HEK293 (cell line): Measurements from ENCODE around the gene OR6X1.

Source experiments
- CTCF ChIA-PET: fragments of 350-600 bp; formaldehyde crosslinking; extraction: SDS; loops from one replicate; lab custom pipeline; 2021; ENCODE audit warnings: antibody characterized with exemption; lab: Yijun Ruan, JAX
- POLR2A ChIA-PET: fragments of 300-600 bp; formaldehyde crosslinking; extraction: SDS; loops from one replicate; lab custom pipeline; 2020; ENCODE audit warnings: antibody characterized with exemption, inconsistent platforms; lab: Yijun Ruan, JAX
- H3K27ac ChIP-seq: fragments of 200-500 bp; sonication (Bioruptor generic); 2 replicates; pipeline ENCODE4 v1.5.1; 2014; ENCODE audit warnings: low read depth, low read length, control low read depth, inconsistent platforms; ENCODE audit errors: extremely low read depth
- H3K36me3 ChIP-seq, 2 experiments: fragments of 200-500 bp in 1 of 2; sonication (Bioruptor generic) in 1 of 2; 1 replicate in 1 of 2; 2 replicates in 1 of 2; pipeline ENCODE4 v1.5.1; 2014 to 2017; ENCODE audit warnings: inconsistent platforms in 2 of 2, low read length in 2 of 2; ENCODE audit not compliant: control insufficient read depth in 2 of 2, insufficient read depth in 1 of 2
- H3K4me1 ChIP-seq: fragments of 200-500 bp; sonication (Bioruptor generic); 2 replicates; pipeline ENCODE4 v1.5.1; 2014; ENCODE audit warnings: mild to moderate bottlenecking, low read length, inconsistent platforms; ENCODE audit not compliant: control insufficient read depth, insufficient read depth
- H3K4me3 ChIP-seq: 2 replicates; pipeline ENCODE4 v1.5.1; 2011; ENCODE audit warnings: low read depth, mild to moderate bottlenecking, control low read depth, low read length, moderate library complexity
- H3K9me3 ChIP-seq: fragments of 200-500 bp; sonication (Bioruptor generic); 2 replicates; pipeline ENCODE4 v1.5.1; 2014; ENCODE audit warnings: low read depth, low read length, inconsistent platforms; ENCODE audit not compliant: control insufficient read depth, insufficient read depth
- HOXA7 ChIP-seq: sonication (generic); formaldehyde crosslinking; IDR thresholded peaks from 2 replicates; pipeline ENCODE4 v1.8.1; 2022; ENCODE audit warnings: missing genetic modification reagents, borderline replicate concordance
- PATZ1 ChIP-seq: fragments of 450-650 bp; formaldehyde crosslinking; IDR thresholded peaks from 2 replicates; pipeline ENCODE4 v1.5.1; 2016; ENCODE audit warnings: missing biosample characterization, missing genetic modification characterization
- PRDM1 ChIP-seq: fragments of 450-650 bp; formaldehyde crosslinking; IDR thresholded peaks from 2 replicates; pipeline ENCODE4; 2016; ENCODE audit warnings: missing biosample characterization, missing genetic modification characterization
- REPIN1 ChIP-seq: fragments of 450-650 bp; formaldehyde crosslinking; IDR thresholded peaks from 2 replicates; pipeline ENCODE4 v1.5.1; 2017; ENCODE audit warnings: missing biosample characterization, missing genetic modification characterization, low read depth
- SALL2 ChIP-seq: fragments of 450-650 bp; formaldehyde crosslinking; IDR thresholded peaks from 2 replicates; pipeline ENCODE4 v1.5.0; 2017; ENCODE audit warnings: missing biosample characterization, mild to moderate bottlenecking, missing genetic modification characterization, borderline replicate concordance
- WT1 ChIP-seq: fragments of 450-650 bp; formaldehyde crosslinking; IDR thresholded peaks from 2 replicates; pipeline ENCODE4 v1.5.1; 2016; ENCODE audit warnings: missing biosample characterization, missing genetic modification characterization
- ZFP3 ChIP-seq: fragments of 450-650 bp; formaldehyde crosslinking; IDR thresholded peaks from 2 replicates; pipeline ENCODE4 v1.5.1; 2016; ENCODE audit warnings: low read depth, missing biosample characterization, missing genetic modification characterization
- ZNF121 ChIP-seq: fragments of 450-650 bp; formaldehyde crosslinking; IDR thresholded peaks from 2 replicates; pipeline ENCODE4 v1.5.1; 2016; ENCODE audit warnings: missing biosample characterization, missing genetic modification characterization
- ZNF26 ChIP-seq: fragments of 450-650 bp; formaldehyde crosslinking; IDR thresholded peaks from 2 replicates; pipeline ENCODE4 v1.5.1; 2016; ENCODE audit warnings: missing biosample characterization, missing genetic modification characterization
- ZNF292 ChIP-seq: fragments of 450-650 bp; formaldehyde crosslinking; IDR thresholded peaks from 2 replicates; pipeline ENCODE4 v1.5.1; 2016; ENCODE audit warnings: low read depth, missing biosample characterization, missing genetic modification characterization, borderline replicate concordance
- ZNF302 ChIP-seq: fragments of 450-650 bp; formaldehyde crosslinking; IDR thresholded peaks from 2 replicates; pipeline ENCODE4 v1.5.1; 2016; ENCODE audit warnings: missing biosample characterization, missing genetic modification characterization, low read depth
- ZNF391 ChIP-seq: fragments of 450-650 bp; formaldehyde crosslinking; IDR thresholded peaks from 2 replicates; pipeline ENCODE4 v1.5.1; 2016; ENCODE audit warnings: low read depth, missing biosample characterization, missing genetic modification characterization, borderline replicate concordance
- ZNF521 ChIP-seq: fragments of 450-650 bp; formaldehyde crosslinking; IDR thresholded peaks from 2 replicates; pipeline ENCODE4 v1.5.1; 2017; ENCODE audit warnings: missing biosample characterization, mild to moderate bottlenecking, missing genetic modification characterization
- ZNF529 ChIP-seq: fragments of 450-650 bp; formaldehyde crosslinking; IDR thresholded peaks from 2 replicates; pipeline ENCODE4 v1.5.1; 2017; ENCODE audit warnings: missing genetic modification characterization, missing biosample characterization; ENCODE audit not compliant: insufficient replicate concordance
- ZNF571 ChIP-seq: fragments of 450-650 bp; formaldehyde crosslinking; IDR thresholded peaks from 2 replicates; pipeline ENCODE4 v1.5.0; 2017; ENCODE audit warnings: missing biosample characterization, missing genetic modification characterization
- ZNF621 ChIP-seq: fragments of 450-650 bp; formaldehyde crosslinking; IDR thresholded peaks from 2 replicates; pipeline ENCODE4 v1.5.1; 2017; ENCODE audit warnings: missing biosample characterization, missing genetic modification characterization
- ZNF677 ChIP-seq: fragments of 450-650 bp; IDR thresholded peaks from 2 replicates; pipeline ENCODE4 v1.5.0; 2018; ENCODE audit warnings: missing biosample characterization, mild to moderate bottlenecking, missing genetic modification characterization, moderate library complexity
- ZNF768 ChIP-seq: fragments of 450-650 bp; formaldehyde crosslinking; IDR thresholded peaks from 2 replicates; pipeline ENCODE4 v1.5.1; 2018; ENCODE audit warnings: missing biosample characterization, mild to moderate bottlenecking, missing genetic modification characterization
- TF ChIP-seq, protein P1 (sequence below): fragments of 450-650 bp; formaldehyde crosslinking; IDR thresholded peaks from 2 replicates; pipeline ENCODE4 v1.5.1; 2017; ENCODE audit warnings: missing biosample characterization, missing genetic modification characterization
- TF ChIP-seq, protein P2 (sequence below): fragments of 450-650 bp; formaldehyde crosslinking; IDR thresholded peaks from 2 replicates; pipeline ENCODE4 v1.5.1; 2016; ENCODE audit warnings: missing biosample characterization, missing genetic modification characterization
- TF ChIP-seq, protein P3 (sequence below): fragments of 450-650 bp; formaldehyde crosslinking; IDR thresholded peaks from 2 replicates; pipeline ENCODE4; 2016; ENCODE audit warnings: missing biosample characterization, missing genetic modification characterization
- TF ChIP-seq, protein P4 (sequence below): fragments of 450-650 bp; formaldehyde crosslinking; IDR thresholded peaks from 2 replicates; pipeline ENCODE4 v1.5.1; 2016; ENCODE audit warnings: missing biosample characterization, missing genetic modification characterization
- TF ChIP-seq, protein P5 (sequence below): fragments of 450-650 bp; IDR thresholded peaks from 2 replicates; pipeline ENCODE4 v1.5.1; 2018; ENCODE audit warnings: missing biosample characterization, missing genetic modification characterization

OR6X1 gene

GRCh38 chr11:123757976-123758375 is 3.7 kb upstream of the OR6X1 start:
- TF ChIP-seq ZNF121 (no peak), SALL2 (tag by site-specific recombination) (no peak), ZNF521 (tag by site-specific recombination) (no peak), ZNF621 (tag by site-specific recombination) (no peak), REPIN1 (tag by site-specific recombination) (no peak), ZNF571 (tag by site-specific recombination) (no peak), ZNF529 (tag by site-specific recombination) (no peak), PATZ1 (tag by site-specific recombination) (no peak), ZNF302 (tag by site-specific recombination) (no peak), PRDM1 (tag by site-specific recombination) (no peak), ZNF292 (tag by site-specific recombination) (no peak), ZNF391 (tag by site-specific recombination) (no peak), ZFP3 (tag by site-specific recombination) (no peak), HOXA7 (CRISPR knock-in tag) (no peak), ZNF677 (tag by site-specific recombination) (no peak), ZNF768 (tag by site-specific recombination) (no peak)
- TF ChIP-seq, protein P1, sequence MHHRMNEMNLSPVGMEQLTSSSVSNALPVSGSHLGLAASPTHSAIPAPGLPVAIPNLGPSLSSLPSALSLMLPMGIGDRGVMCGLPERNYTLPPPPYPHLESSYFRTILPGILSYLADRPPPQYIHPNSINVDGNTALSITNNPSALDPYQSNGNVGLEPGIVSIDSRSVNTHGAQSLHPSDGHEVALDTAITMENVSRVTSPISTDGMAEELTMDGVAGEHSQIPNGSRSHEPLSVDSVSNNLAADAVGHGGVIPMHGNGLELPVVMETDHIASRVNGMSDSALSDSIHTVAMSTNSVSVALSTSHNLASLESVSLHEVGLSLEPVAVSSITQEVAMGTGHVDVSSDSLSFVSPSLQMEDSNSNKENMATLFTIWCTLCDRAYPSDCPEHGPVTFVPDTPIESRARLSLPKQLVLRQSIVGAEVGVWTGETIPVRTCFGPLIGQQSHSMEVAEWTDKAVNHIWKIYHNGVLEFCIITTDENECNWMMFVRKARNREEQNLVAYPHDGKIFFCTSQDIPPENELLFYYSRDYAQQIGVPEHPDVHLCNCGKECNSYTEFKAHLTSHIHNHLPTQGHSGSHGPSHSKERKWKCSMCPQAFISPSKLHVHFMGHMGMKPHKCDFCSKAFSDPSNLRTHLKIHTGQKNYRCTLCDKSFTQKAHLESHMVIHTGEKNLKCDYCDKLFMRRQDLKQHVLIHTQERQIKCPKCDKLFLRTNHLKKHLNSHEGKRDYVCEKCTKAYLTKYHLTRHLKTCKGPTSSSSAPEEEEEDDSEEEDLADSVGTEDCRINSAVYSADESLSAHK, result no peak
- TF ChIP-seq, protein P2, sequence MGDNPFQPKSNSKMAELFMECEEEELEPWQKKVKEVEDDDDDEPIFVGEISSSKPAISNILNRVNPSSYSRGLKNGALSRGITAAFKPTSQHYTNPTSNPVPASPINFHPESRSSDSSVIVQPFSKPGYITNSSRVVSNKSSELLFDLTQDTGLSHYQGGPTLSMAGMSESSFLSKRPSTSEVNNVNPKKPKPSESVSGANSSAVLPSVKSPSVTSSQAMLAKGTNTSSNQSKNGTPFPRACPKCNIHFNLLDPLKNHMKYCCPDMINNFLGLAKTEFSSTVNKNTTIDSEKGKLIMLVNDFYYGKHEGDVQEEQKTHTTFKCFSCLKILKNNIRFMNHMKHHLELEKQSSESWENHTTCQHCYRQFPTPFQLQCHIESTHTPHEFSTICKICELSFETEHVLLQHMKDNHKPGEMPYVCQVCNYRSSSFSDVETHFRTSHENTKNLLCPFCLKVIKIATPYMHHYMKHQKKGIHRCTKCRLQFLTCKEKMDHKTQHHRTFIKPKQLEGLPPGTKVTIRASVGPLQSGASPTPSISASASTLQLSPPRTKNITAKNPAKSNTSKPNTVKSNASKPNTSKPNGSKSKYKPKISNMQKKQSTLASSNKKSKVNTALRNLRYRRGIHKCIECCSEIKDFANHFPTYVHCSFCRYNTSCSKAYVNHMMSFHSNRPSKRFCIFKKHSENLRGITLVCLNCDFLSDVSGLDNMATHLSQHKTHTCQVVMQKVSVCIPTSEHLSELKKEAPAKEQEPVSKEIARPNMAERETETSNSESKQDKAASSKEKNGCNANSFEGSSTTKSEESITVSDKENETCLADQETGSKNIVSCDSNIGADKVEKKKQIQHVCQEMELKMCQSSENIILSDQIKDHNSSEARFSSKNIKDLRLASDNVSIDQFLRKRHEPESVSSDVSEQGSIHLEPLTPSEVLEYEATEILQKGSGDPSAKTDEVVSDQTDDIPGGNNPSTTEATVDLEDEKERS (tag by site-specific recombination), result no peak
- Histone ChIP-seq H3K4me1 (no peaks in the 10 kb centered on the region), H3K4me3 (no peak overlapping the region), H3K36me3 (no peaks in the 10 kb centered on the region), H3K9me3 (no peaks in the 10 kb centered on the region), H3K27ac (no peak overlapping the region)
- ChIA-PET CTCF (interaction anchor here (1.0 kb wide), 1 partner anchor 314 kb away, joined by 3 read pairs; no protein-coding TSS in a partner anchor), POLR2A (no interaction called here)

DNA sequence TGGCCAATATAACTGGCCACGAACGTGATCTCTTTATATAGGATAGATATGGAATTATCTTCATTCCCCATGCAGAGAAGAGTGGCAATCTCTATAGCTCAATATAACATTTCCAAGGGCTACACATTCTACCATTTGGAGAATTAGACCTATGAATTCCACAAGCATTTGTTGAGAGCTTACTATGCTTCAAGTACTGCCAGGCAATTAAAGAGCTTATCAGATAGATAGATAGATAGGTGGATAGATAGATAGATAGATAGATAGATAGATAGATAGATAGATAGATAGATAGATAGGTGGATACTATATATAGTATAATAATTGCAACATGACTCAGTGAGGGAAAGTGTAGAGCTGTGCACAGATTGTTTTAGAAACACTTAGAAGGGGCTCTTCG is 1.5 kb upstream of the OR6X1 start:
- no peaks in the 10 kb centered on the region for H3K36me3 ChIP-seq
- ChIA-PET POLR2A (no interaction called here), CTCF (interaction anchor here (1.2 kb wide), 1 partner anchor 115 kb away, joined by 3 read pairs; no protein-coding TSS in a partner anchor)
- no peaks in the 10 kb centered on the region for H3K4me1 ChIP-seq
- H3K27ac ChIP-seq, result no peak overlapping the region
- no peak overlapping the region for H3K4me3 ChIP-seq
- no peaks in the 10 kb centered on the region for H3K9me3 ChIP-seq
- TF ChIP-seq, protein P3, sequence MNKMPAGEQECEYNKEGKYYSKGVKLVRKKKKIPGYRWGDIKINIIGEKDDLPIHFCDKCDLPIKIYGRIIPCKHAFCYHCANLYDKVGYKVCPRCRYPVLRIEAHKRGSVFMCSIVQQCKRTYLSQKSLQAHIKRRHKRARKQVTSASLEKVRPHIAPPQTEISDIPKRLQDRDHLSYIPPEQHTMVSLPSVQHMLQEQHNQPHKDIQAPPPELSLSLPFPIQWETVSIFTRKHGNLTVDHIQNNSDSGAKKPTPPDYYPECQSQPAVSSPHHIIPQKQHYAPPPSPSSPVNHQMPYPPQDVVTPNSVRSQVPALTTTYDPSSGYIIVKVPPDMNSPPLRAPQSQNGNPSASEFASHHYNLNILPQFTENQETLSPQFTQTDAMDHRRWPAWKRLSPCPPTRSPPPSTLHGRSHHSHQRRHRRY (tag by site-specific recombination), result no peak
- TF ChIP-seq, protein P4, sequence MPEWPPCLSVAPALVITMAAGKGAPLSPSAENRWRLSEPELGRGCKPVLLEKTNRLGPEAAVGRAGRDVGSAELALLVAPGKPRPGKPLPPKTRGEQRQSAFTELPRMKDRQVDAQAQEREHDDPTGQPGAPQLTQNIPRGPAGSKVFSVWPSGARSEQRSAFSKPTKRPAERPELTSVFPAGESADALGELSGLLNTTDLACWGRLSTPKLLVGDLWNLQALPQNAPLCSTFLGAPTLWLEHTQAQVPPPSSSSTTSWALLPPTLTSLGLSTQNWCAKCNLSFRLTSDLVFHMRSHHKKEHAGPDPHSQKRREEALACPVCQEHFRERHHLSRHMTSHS, result no peak
- TF ChIP-seq WT1 (tag by site-specific recombination) (no peak), ZNF26 (tag by site-specific recombination) (no peak)
- TF ChIP-seq, protein P5, sequence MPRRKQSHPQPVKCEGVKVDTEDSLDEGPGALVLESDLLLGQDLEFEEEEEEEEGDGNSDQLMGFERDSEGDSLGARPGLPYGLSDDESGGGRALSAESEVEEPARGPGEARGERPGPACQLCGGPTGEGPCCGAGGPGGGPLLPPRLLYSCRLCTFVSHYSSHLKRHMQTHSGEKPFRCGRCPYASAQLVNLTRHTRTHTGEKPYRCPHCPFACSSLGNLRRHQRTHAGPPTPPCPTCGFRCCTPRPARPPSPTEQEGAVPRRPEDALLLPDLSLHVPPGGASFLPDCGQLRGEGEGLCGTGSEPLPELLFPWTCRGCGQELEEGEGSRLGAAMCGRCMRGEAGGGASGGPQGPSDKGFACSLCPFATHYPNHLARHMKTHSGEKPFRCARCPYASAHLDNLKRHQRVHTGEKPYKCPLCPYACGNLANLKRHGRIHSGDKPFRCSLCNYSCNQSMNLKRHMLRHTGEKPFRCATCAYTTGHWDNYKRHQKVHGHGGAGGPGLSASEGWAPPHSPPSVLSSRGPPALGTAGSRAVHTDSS (tag by site-specific recombination), result no peak
